DMS79 (cell line): ENCODE results near the gene RASA1.

Experiments used
- DNase-seq: peaks from one replicate; lab custom pipeline; 2025; lab: John Stamatoyannopoulos, UW

Gene RASA1

DNA sequence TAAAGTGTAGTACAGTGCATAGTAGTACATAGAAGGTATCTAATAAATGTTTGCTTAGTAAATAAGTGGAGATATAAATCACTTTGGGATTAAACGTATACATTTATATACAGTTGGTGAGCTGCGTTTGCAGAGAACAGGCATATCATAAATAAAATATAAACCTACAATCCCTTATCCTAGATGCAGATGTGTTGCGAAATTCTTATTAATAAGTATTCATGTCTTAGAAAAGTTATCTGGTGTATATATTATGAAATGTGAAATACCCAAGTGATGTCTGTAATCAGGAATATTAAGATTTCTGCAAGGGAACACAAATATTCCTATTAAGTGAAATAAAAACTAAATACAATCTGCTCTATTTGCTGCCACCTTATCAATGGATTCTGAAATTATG, 136.2 kb downstream of the RASA1 start:
- no peak for DNase-seq

DNA sequence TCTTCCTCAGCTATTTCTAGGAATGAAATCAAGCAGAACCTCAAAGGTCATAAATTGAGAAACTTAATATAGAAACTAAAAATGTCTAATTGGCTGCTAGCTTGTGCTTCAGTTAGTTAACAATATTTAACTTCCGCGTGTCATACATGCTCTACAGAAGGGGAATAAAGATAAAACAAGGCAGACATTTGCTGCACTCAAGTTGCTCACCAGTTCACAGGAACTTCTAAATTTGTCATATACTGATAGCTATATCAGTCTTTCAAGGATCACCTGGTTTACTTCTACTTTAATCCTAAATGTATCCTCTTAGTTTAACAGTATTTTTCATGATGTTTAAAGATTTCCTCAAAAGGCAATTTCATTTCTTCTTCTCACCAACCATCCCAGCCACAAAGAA, 136.7 kb downstream of the RASA1 start:
- DNase-seq, result no peak

DNA sequence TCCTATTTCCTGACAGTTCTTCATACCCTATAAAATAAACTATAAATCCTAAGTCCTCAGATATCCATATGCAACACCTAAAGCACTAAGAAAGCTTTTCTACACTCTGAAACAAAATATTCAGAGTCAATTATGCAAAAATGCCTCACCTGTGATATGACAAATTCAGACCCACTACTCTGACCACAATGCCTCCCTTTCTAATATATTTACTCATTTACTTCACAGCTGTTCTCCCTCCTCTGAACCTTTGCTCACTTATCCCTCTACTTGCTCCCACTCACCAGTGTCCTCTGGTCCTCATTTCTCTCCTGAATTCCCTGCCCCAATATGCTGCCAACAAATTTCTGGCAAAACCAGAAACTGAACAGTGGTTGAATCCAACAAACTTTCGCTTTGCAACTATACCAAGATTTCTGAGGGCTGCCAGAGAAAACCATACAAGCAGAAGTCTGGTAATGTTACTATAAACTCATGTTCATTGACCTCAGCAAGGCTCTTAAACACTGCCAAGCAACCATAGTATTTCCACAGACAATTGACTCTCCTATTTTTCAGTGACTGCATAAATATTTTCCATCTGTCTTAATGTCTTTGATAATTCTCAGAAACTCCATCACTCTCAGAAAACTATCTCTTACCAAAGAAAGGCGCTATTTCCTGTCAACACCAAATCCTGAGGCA, 137.9 kb downstream of the RASA1 start:
- no peak for DNase-seq

DNA sequence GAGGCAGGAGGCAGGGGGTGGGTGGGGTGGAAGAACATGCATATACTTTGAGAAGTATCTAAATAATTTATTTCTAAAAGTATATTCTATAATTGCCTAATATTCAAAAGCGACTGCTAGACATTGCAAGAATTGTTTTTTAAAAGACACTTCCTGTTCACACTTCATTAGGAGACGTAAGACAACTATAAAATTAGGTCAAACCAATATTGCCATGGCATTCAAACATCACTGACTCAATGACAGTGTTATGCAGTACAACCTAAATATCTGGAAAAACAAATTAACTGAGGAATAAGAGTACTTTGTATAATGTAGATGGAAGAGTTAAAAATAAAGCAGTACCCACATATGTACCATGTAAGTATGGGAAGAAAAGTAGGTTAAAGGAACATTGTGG, 140.5 kb downstream of the RASA1 start:
- no peak for DNase-seq

DNA sequence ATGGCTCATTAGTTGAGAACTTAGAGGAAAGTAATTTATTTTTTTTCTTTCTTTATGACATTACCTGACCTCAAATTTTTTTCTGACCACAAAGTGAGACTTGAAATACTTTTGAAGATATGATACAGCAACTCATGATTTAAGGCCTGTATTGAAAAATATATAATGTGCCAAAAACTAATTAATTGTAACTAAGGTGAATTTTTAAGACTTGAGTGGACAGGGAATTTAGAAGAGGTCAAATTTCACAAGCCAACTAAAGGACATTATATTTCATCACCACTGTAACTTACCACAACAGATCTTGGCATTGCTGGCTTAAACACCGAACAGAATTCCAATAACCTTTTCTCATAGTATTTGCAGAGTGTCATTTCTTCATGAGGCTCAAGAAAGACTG, 143.2 kb downstream of the RASA1 start:
- DNase-seq, result no peak

DNA sequence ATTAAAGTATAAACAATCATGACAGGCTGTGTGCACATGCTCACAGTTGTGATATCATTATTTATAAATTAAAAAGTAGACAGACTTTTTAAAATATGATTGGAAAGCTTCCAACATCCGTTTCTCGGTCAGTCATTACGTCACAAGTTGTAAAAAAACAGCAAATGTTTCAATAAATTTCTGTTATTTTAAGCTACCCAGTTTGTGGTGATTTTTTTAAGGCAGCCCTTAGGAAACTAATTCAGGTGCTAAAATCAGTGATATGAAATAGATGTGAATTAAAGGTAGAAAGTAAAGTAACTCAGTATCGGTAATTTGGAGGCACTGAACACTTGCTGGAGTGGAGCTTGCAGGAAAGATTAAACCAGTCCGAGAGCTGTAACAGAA, 143.9 kb downstream of the RASA1 start:
- DNase-seq, result no peak

DNA sequence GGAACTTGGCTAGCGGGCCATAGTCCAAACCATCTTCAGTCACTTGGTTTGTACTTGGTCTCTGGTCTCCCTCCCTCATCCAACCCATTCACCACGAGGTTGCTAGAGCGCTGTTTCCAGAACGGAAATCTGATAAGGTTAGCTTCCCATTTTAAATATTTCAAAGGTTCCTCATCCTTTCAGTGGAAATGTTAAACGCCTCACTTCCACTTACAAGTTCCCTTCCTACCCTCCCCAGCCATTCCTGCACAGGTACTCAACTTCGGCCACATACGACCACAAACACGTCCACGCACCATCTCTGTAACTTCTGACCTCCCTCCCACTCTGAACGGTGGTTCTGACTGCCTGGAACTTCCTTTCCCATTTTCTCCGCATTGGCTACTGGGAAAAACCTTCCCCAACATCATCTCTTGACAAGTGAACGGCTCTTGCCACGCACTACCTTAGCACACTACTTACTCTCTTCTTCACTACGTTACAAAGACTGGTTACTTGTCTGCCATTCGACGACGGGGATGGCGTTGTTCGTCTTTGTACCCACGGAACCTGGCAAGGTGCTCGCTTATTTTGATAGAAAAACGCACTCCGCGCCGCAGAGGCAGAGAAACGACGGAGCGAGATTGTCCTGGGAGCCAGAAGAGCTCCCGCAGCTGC, 144.4 kb downstream of the RASA1 start:
- no peak for DNase-seq

DNA sequence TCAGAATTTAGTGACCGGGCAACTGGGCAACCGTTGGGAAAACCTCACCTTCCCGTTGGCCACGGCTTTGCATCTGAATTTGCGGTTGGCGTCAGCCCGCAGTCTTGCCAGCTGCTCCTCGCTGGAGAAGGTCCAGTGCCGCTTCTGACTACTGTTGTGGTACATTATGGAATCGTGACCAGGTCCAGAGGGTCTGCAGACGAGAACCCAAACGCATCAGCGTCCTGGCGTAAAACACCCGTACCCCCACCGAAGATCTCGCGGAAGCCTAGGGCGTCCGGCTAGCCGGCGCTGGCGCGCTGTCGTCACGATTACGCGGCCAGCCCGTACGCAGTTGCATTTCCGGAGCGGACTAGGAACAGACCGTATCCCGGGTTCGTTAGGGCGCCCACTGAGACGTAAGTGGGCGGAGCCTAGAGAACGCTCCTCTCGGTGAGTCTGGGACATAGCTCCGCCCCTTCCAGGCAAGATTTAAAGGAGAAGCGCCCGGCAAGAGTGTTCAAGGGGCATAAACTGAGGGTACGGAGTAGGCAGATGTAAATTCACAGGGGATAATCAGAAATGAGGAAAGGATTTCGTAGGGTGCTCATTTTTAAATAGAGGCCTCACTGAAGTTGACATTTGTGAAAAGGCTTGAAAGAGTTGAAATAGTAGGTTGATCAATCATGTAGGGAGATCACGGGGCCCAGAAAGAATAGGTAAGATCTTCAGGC, 145.1 kb downstream of the RASA1 start, which contains the start of gene CCNH:
CCNH (minus strand) TSS at position 301 of the 713 bp plus-strand sequence; CDS start at position 165, 136 bp downstream.
- DNase-seq, result peak; percentile 82

DNA sequence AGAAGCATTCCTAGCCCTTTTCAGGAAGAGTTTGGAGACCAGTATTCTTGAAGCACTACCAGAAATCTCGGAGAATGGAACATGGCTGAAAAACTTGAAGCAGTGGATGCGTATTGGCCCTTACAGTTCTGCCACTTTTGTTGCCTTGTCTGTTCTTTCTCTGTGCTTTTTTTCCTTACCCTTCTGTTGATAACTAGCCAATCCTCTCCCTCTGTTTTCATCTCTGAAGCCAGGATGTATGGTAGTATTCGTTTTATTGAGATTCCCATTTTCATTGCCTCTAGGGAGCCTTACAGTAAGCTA, 145.6 kb downstream of the RASA1 start:
- DNase-seq, result no peak

DNA sequence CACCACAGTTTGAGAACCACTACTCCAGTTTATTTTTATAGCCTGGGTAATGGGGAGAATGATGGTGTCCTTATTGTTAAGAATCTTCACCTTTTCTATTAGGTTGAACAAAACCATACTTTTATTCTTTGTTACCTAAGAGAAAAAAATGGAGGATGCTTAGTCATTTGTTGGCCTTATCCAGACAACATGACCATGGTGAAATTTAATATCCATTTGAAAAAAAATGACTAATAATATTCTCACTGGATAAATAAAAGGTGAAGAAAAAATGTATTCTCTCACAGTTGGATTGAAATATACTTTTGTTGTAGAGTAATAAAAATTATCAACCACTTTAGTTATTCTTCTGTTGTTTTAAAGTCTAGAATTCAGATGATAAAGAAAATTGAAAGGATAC, 150.8 kb downstream of the RASA1 start:
- no peak for DNase-seq

DNA sequence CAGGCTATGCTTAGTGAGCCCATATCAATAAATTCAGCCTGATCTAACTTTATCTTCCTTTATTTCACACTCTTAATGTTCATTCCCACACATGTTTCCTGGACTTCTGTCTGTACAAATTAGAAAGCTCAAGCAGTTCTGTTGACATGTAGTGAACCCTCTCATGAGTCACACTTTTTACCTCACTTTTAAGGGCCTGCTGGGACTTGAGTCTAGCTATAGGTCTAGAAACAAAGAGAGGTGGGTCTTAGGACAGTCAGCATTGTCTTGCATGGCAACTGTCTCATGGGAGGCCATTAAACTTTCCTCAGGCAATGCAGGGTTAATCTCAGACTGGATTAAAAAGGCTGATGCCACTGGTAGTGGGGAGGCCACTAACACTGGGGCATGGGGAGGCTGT, 153.6 kb downstream of the RASA1 start:
- no peak for DNase-seq

DNA sequence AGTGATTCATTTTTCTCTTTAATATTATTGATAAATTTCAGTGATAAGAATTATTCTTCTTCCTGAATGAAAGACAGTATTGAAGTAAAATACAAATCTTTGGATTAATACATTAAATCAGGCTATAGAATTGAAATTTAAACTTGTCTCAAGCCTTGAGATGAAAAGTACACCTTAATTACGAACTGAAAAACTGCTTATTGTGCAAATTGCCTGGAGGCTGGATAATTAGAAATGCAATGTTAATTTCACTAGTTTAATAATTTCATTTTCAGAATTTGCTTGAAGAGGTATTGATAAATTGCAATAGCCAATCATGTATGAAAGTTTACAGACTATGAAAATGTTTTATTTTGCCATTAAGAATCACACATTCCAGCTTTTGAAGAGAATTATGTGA, 156.1 kb downstream of the RASA1 start:
- no peak for DNase-seq

DNA sequence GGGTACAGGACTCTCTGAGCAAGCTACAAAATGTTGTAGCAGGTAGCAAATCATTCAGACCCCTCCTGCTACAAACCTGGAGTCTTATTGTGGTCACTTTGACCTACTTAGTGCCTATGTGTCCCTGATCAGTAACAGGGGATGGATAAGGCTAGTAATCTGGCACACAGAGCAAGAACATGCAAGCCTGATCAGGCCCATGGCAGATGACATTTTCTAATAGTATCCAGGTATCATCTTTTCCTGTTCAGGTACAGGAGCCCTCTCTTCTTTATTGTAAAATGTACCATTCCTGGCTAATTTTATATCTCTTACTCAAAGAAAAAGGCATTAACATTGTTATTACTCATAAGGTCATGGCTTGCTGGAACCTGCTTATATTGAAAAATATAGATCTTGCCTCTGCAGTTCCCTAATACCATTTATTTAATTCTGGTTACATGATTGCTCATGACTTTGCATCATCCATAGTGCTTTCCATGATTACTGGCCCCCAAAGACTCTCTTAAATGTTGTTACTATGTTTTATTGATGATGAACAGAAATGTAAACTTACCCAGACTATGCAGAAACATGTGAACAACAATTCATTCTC, 163.3 kb downstream of the RASA1 start:
- DNase-seq, result no peak

DNA sequence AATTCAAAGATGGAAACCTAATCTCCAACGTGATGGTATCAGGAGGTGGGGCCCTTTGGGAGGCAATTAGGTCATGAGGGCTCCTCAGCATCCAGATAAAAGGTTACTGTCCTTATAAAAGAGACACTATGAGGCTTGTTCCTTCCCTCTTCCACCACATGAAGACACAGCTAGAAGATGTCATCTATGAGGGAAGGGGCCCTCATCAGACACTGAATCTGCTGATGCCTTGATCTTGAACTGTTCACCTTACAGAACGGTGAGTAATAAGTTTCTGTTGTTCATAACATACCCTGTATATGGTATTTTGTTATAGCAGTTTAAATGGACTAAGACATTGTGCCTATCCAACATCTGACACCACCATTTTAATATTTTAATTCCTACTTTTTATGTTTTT, 164.8 kb downstream of the RASA1 start:
- no peak for DNase-seq

DNA sequence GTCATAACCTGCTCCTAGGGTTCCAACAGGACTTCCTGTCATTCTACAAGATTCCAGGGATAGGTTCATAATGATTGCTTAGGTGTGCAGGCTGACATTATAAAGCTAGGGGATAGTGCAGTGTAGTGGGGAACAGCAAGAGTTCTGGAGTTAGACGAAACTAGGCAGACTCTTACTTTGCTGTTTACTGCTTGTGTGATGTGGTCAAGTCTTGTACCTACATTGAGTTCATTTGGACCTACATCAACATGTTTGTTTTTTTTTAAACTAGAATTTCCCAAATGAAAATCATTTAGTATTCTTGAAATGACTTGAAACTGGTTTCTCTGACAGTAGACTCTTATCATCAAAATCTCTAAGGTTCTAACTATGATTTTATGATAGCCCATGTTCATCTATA, 166.3 kb downstream of the RASA1 start:
- no peak for DNase-seq

DNA sequence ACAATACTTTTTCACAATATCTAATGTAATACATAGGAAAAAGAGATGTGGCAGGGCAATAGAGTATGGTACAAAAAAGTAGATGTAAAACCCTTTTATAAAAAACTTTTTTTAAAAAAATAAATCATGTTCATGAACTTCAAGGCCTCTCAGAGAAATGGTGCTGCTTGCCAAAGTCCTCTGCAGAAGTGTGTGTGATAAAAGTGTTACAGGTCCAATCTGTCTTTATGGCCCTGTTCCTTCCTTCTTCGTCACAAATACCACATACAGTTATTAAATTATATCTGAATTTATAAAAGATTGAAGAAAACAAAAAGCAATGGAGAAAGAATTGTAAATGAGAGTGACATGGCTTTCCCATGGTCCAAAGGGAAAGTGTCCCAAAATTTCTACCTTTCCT, 166.8 kb downstream of the RASA1 start:
- no peak for DNase-seq

DNA sequence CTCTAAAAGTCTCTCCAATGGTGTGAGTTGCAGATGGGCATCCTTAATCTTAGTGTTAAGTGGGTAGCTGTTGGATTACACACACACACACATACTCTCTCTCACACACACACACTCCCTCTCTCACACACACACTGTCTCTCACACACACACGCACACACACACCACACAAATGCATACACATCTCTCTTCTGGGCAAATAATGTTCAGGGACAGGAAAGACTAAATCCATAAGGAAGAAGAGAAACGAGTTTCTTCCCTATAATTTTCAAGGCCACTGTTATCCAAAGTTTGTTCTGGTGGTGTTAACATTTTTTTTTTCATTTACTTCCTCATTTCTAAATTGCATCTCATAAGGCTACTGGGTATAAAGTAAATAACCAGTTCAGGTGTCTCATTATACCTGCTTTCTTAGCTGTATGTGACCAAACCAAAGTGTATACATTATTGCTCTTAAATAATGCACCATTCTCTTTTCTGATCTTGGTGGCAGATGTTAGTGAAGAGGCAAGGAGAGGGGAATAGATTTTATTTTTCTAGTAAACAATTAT, 167.5 kb downstream of the RASA1 start:
- no peak for DNase-seq

DNA sequence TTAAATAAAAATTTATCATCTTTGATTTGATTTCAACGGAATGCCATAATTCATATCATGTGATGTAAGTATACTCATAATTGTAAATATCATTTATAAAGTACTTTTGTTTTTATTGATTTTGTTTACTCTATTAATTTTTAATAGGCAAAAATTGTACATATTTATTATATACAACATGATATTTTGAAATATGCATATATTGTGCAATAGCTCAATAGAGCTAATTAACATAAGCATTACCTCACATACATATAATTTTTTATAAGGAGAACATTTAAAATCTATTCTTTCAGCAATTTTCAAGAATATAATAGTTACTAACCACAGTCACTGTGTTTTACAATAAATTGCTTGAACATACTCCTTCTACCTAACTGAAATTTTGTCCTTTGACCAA, 170.0 kb downstream of the RASA1 start:
- no peak for DNase-seq

DNA sequence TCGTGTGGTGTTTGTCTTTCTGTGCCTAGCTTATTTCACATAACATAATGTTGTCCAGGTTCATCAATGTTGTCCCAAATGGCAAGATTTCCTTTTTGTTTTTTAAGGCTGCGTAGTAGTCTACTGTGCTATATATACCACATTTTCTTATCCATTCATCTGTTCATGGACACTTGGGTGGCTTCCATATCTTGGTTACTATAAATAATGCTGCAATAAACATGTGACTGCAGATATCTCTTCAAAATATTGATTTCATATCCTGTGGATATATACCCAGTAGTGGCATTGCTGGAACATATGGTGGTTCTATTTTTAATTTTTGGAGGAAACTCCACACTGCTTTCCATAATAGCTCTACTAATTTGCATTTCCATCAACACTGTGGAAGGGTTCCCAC, 170.5 kb downstream of the RASA1 start:
- no peak for DNase-seq
